DOHH2 (cell line): Measurements from ENCODE around the gene GALNT12.

Source experiments
- H3F3A ChIP-seq: fragments of 200-600 bp; sonication (generic), shearing (Covaris generic); 2 replicates; pipeline ENCODE4 v1.6.0; 2016; ENCODE audit warnings: antibody characterized with exemption, mild to moderate bottlenecking; ENCODE audit not compliant: control insufficient read depth, insufficient read depth
- H3K27ac ChIP-seq: fragments of 200-600 bp; sonication (generic); 2 replicates; pipeline ENCODE4 v1.5.1; 2014; ENCODE audit warnings: low read depth, mild to moderate bottlenecking, low read length, moderate library complexity
- H3K27me3 ChIP-seq: fragments of 200-600 bp; sonication (generic); 2 replicates; pipeline ENCODE4 v1.6.1; 2014; ENCODE audit warnings: mild to moderate bottlenecking, low read length, mixed read lengths; ENCODE audit not compliant: control insufficient read depth
- H3K36me3 ChIP-seq: fragments of 200-600 bp; sonication (generic); 2 replicates; pipeline ENCODE4 v1.6.1; 2014; ENCODE audit warnings: mild to moderate bottlenecking, low read length, moderate library complexity, mixed read lengths; ENCODE audit not compliant: control insufficient read depth
- H3K4me1 ChIP-seq: fragments of 200-600 bp; sonication (generic); 2 replicates; pipeline ENCODE4 v1.6.1; 2014; ENCODE audit warnings: mild to moderate bottlenecking, low read length, mixed read lengths; ENCODE audit not compliant: control insufficient read depth
- H3K4me2 ChIP-seq: fragments of 200-600 bp; sonication (generic); 2 replicates; pipeline ENCODE4 v1.6.0; 2014; ENCODE audit warnings: mild to moderate bottlenecking, low read length, moderate library complexity
- H3K4me3 ChIP-seq: fragments of 200-600 bp; sonication (generic); 2 replicates; pipeline ENCODE4 v1.5.1; 2014; ENCODE audit warnings: mild to moderate bottlenecking, low read length, mixed read lengths
- H3K79me2 ChIP-seq: fragments of 200-600 bp; sonication (generic); 2 replicates; pipeline ENCODE4 v1.6.1; 2014; ENCODE audit warnings: mild to moderate bottlenecking, low read length, mixed read lengths; ENCODE audit not compliant: control insufficient read depth
- H3K9me2 ChIP-seq: fragments of 200-600 bp; sonication (generic); replicated peaks from 2 replicates; pipeline ENCODE4 v1.6.1; 2014; ENCODE audit warnings: mild to moderate bottlenecking, low read length, mixed read lengths; ENCODE audit not compliant: control insufficient read depth
- H3K9me3 ChIP-seq: fragments of 200-600 bp; sonication (generic); 2 replicates; pipeline ENCODE4 v1.6.1; 2014; ENCODE audit warnings: antibody characterized with exemption, low read length, mixed read lengths; ENCODE audit not compliant: control insufficient read depth, insufficient read depth
- H4K20me1 ChIP-seq: fragments of 200-600 bp; sonication (generic); 2 replicates; pipeline ENCODE4 v1.6.0; 2014; ENCODE audit warnings: low read depth, mild to moderate bottlenecking, antibody characterized with exemption, low read length, moderate library complexity; ENCODE audit not compliant: control insufficient read depth, insufficient read depth
- EZH2phosphoT487 ChIP-seq: fragments of 200-600 bp; sonication (generic); IDR thresholded peaks from 2 replicates; pipeline ENCODE4 v1.6.1; 2017; ENCODE audit warnings: borderline replicate concordance, mild to moderate bottlenecking, antibody characterized with exemption, low read length, moderate library complexity, mixed read lengths
- TF ChIP-seq, protein P1 (sequence below): fragments of 200-600 bp; sonication (generic); IDR thresholded peaks from one replicate; pipeline ENCODE4 v1.5.1; 2014; ENCODE audit warnings: antibody characterized with exemption, mild to moderate bottlenecking, low read depth, low read length; ENCODE audit not compliant: poor library complexity, severe bottlenecking

GALNT12 gene

DNA sequence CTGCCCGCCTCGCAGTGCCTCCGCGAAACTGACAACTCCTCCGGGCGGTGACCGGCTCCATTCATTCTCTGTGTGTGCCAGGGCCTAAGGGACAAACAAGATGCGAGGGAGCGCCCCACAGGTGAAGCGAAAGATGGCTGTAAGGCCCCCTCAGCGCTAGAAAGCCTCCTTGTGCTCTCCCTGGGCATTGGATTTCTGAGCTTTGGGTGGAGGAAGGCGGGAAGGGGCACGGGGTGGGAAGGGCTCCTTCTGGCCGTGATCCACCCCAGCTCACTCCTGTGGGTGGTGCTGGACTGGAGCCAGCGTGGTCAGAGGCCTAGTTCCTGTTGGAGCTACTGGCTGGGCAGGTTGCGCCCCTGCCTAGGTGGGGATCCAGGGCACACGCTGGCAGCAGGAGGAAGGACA is 943 bp downstream of the GALNT12 start:
- H3K27ac ChIP-seq, result no peak overlapping the region
- no peaks in the 10 kb centered on the region for H3F3A ChIP-seq
- TF ChIP-seq, protein P1, sequence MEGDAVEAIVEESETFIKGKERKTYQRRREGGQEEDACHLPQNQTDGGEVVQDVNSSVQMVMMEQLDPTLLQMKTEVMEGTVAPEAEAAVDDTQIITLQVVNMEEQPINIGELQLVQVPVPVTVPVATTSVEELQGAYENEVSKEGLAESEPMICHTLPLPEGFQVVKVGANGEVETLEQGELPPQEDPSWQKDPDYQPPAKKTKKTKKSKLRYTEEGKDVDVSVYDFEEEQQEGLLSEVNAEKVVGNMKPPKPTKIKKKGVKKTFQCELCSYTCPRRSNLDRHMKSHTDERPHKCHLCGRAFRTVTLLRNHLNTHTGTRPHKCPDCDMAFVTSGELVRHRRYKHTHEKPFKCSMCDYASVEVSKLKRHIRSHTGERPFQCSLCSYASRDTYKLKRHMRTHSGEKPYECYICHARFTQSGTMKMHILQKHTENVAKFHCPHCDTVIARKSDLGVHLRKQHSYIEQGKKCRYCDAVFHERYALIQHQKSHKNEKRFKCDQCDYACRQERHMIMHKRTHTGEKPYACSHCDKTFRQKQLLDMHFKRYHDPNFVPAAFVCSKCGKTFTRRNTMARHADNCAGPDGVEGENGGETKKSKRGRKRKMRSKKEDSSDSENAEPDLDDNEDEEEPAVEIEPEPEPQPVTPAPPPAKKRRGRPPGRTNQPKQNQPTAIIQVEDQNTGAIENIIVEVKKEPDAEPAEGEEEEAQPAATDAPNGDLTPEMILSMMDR, result no peak
- no peak for TF ChIP-seq EZH2phosphoT487
- peak overlapping the region; percentile 88 for H3K4me2 ChIP-seq
- H3K4me3 ChIP-seq, result peak overlapping the region; percentile 79
- H3K9me3 ChIP-seq, result peaks cover 2% of the 10 kb centered on the region; the same call in 1 of the 2 replicates
- no peaks in the 10 kb centered on the region for H4K20me1 ChIP-seq
- no peaks in the 10 kb centered on the region for H3K9me2 ChIP-seq
- no peaks in the 10 kb centered on the region for H3K79me2 ChIP-seq
- H3K4me1 ChIP-seq, result peaks cover 17% of the 10 kb centered on the region
- H3K36me3 ChIP-seq, result no peaks in the 10 kb centered on the region
- H3K27me3 ChIP-seq, result peaks cover 36% of the 10 kb centered on the region

DNA sequence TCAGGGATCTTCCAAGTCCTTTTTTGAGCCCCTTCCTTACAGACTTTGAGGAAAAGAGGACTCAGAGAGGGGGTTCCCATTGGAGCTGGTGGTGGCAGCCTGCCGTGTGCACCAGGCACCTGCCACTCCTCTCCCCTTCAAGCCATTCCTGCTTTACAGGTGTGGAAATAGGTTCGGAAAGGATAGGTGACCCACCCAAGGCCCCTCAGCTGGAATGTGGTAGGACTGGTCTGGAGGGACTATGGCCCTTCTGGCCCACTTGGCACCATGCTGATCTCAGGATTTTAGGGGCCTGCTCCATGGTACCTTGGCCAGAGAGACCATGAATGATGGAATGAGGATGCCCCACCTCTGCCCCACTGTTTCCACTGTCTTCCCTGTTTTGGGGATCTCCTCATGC is 1.4 kb downstream of the GALNT12 start:
- no peaks in the 10 kb centered on the region for H3K36me3 ChIP-seq
- TF ChIP-seq, protein P1, result no peak
- no peak for TF ChIP-seq EZH2phosphoT487
- peaks cover 17% of the 10 kb centered on the region for H3K4me1 ChIP-seq
- no peak overlapping the region for H3K27ac ChIP-seq
- no peaks in the 10 kb centered on the region for H3F3A ChIP-seq
- peaks cover 36% of the 10 kb centered on the region for H3K27me3 ChIP-seq
- H3K4me3 ChIP-seq, result peak overlapping the region; percentile 79
- H3K9me2 ChIP-seq, result no peaks in the 10 kb centered on the region
- no peaks in the 10 kb centered on the region for H3K79me2 ChIP-seq
- H4K20me1 ChIP-seq, result no peaks in the 10 kb centered on the region
- peaks cover 2% of the 10 kb centered on the region; the same call in 1 of the 2 replicates for H3K9me3 ChIP-seq
- H3K4me2 ChIP-seq, result peak overlapping the region; percentile 88

DNA sequence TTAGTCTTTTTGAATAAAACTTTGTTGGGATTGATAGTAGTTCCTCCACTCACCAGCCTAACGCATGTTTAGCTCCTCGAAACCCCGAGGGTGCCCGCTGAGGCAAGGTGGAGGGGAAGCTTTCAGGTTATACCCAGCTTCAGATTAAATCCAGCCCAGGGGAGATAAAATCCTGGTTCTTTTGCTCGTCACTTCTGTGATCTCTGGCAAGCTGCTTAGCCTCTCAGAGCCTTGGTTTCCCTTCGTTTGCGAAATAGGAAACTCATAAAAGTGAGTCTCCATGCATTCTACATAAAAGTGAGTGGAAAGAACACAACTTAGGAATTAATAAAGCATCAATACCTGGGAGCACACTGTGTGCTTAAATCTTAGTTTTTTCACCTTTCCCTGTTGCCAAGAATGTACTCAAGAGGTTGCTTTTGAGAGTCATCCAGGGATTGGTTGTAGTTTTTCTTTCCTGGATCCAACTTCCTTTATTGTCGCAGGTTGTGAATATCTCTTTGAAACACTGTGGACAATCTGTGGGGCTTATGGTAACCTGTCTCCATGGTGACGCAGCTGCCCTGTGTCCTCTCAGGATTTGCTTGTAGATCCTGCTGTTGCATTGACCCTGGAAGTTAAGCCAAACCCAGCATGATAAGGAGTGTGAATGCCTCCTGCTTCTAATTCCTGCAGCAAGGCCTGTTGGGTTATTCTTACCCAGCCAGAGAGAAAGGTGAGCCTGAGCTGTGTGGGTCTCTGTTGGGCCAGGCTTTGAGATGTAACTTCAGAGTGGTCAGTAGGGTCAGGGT is 2.0 kb downstream of the GALNT12 start:
- Histone ChIP-seq H3K4me1 (peaks cover 17% of the 10 kb centered on the region), H3K9me3 (peaks cover 2% of the 10 kb centered on the region; the same call in 1 of the 2 replicates), H3K27ac (no peak overlapping the region), H3K4me2 (no peak overlapping the region), H3K79me2 (no peaks in the 10 kb centered on the region), H4K20me1 (no peaks in the 10 kb centered on the region), H3K36me3 (no peaks in the 10 kb centered on the region), H3K9me2 (no peaks in the 10 kb centered on the region), H3K4me3 (no peak overlapping the region), H3F3A (no peaks in the 10 kb centered on the region), H3K27me3 (peaks cover 36% of the 10 kb centered on the region)
- TF ChIP-seq, protein P1, result no peak
- no peak for TF ChIP-seq EZH2phosphoT487
